Measurements from ENCODE around the gene NKAIN2.

GRCh38 chr6:124199286-124199685, 395.6 kb downstream of the NKAIN2 start:
- no peak for TF ChIP-seq CTCF (conservative IDR thresholded peaks at IDR 0.05; ENCODE audit: low read depth, low read length)
- TF ChIP-seq EZH2 (IDR thresholded peaks at IDR 0.05; ENCODE audit: borderline replicate concordance, low read depth, low read length, poor library complexity, severe bottlenecking): no peak
